CD4-positive, alpha-beta T cell (primary cell): Measurements from ENCODE around the gene SPDYC. TPM values are rescaled to one million over a fixed set of nuclear protein-coding genes. Genes with fewer than 3 reads are reported as not detected.
"Not testable (repeated sequence)": the region's sequence is repeated elsewhere in the genome, so short reads cannot be mapped to it uniquely, and the experiment has no call there.

Experiments
- ATAC-seq: fragments of 200-7000 bp; cut with Tn5 transposase; one replicate; pipeline ENCODE4 v1.10.0; 2022; ENCODE audit warnings: mild to moderate bottlenecking; ENCODE audit not compliant: poor library complexity
- CTCF ChIA-PET: fragments of 350-600 bp; sonication (Branson Sonifier 250); formaldehyde crosslinking; loops from one replicate; lab custom pipeline; 2021; ENCODE audit warnings: antibody characterized with exemption, inconsistent platforms; lab: Charles Lee
- POLR2A ChIA-PET: fragments of 350-600 bp; sonication (Branson Sonifier 250); formaldehyde crosslinking; loops from one replicate; lab custom pipeline; 2021; ENCODE audit warnings: antibody characterized with exemption, inconsistent platforms; lab: Charles Lee
- DNase-seq, 14 experiments: peaks; one replicate each; pipeline ENCODE4 v3.0.0-alpha.2; 2013 to 2020; ENCODE audit warnings: mixed read lengths in 2 of 14
- H3K27ac ChIP-seq, 2 donors: one replicate each; pipeline versions ENCODE4 v1.5.1 to v1.7.0; 2013; ENCODE audit warnings: low read length in 2 of 2, low read depth in 1 of 2, mild to moderate bottlenecking in 1 of 2
- H3K27me3 ChIP-seq, 2 experiments: 1 replicate in 1 of 2; 2 replicates in 1 of 2; pipeline versions ENCODE4 v1.6.1 to v1.7.0; 2013; ENCODE audit warnings: low read length in 2 of 2, control low read depth in 1 of 2, mild to moderate bottlenecking in 1 of 2, moderate library complexity in 1 of 2; ENCODE audit not compliant: insufficient read depth in 2 of 2, control insufficient read depth in 1 of 2
- H3K36me3 ChIP-seq: one replicate; pipeline ENCODE4 v1.6.1; 2013; ENCODE audit warnings: low read length, control low read depth; ENCODE audit not compliant: insufficient read depth
- H3K4me1 ChIP-seq: one replicate; pipeline ENCODE4 v1.6.1; 2013; ENCODE audit warnings: low read length, control low read depth; ENCODE audit not compliant: insufficient read depth
- H3K4me3 ChIP-seq: one replicate; pipeline ENCODE4 v1.5.1; 2013; ENCODE audit warnings: mild to moderate bottlenecking, low read length, moderate library complexity
- H3K9me3 ChIP-seq, 2 experiments: 1 replicate in 1 of 2; 2 replicates in 1 of 2; pipeline versions ENCODE4 v1.6.1 to v1.7.0; 2013; ENCODE audit warnings: low read length in 2 of 2, mild to moderate bottlenecking in 2 of 2, control low read depth in 1 of 2, moderate library complexity in 1 of 2; ENCODE audit not compliant: control insufficient read depth in 1 of 2, insufficient read depth in 1 of 2
- H3K27ac Mint-ChIP-seq: one replicate; pipeline ENCODE4 v1.8.0; 2020; ENCODE audit warnings: mixed read lengths
- H3K27me3 Mint-ChIP-seq: one replicate; pipeline ENCODE4 v1.8.0; 2021; ENCODE audit warnings: mixed read lengths
- H3K36me3 Mint-ChIP-seq: one replicate; pipeline ENCODE4 v1.8.0; 2021; ENCODE audit warnings: low read depth, mixed read lengths
- H3K4me1 Mint-ChIP-seq: one replicate; pipeline ENCODE4 v1.8.0; 2021; ENCODE audit warnings: low read depth, mixed read lengths
- H3K4me3 Mint-ChIP-seq: one replicate; pipeline ENCODE4 v1.8.0; 2020; ENCODE audit warnings: mild to moderate bottlenecking, mixed read lengths
- H3K9me3 Mint-ChIP-seq: one replicate; pipeline ENCODE4 v1.8.0; 2020; ENCODE audit warnings: mixed read lengths
- CTCF ChIP-seq: fragments of 200-600 bp; IDR thresholded peaks from one replicate; pipeline ENCODE4 v1.8.0; 2022; ENCODE audit warnings: antibody characterized with exemption, mild to moderate bottlenecking
- intact Hi-C, 2 experiments: fragments of 100-400 bp; cut with DNase I in 1 of 2; cut with micrococcal nuclease in 1 of 2; formaldehyde crosslinking; loops; one replicate each; pipeline versions ENCODE4 v1.15.1 to v1.9.0; 2023 to 2025; cut with DNase I, micrococcal nuclease
- total RNA-seq, 174 experiments: library from RNA in 2 of 174; stranded (reverse) in 2 of 174; gene quantifications; one replicate each; pipeline ENCODE4 v1.2.3 and lab custom pipeline; 2021 to 2026

SPDYC gene
- total RNA-seq, 2 experiments from 2014 or later: not detected

- Mint-ChIP-seq H3K27me3 (no peaks in the 10 kb centered on the region), H3K4me1 (no peaks in the 10 kb centered on the region), H3K4me3 (no peak overlapping the region), H3K9me3 (no peaks in the 10 kb centered on the region), H3K36me3 (no peaks in the 10 kb centered on the region), H3K27ac (peak overlapping the region; percentile 24)
- H3K9me3 ChIP-seq: no peaks in the 10 kb centered on the region
- intact Hi-C loops: no loop called here
- H3K4me1 ChIP-seq: peaks cover 9% of the 10 kb centered on the region
- H3K27me3 ChIP-seq: no peaks in the 10 kb centered on the region
- no peak overlapping the region for H3K4me3 ChIP-seq
- ChIA-PET CTCF (no interaction called here), POLR2A (interaction anchor here (0.9 kb wide), 1 partner anchor 47 kb away, joined by 3 read pairs; the partner anchor contains the start of genes FAU and MRPL49)
- ATAC-seq (no peak), DNase-seq (no peak)
- H3K27ac ChIP-seq: no peak overlapping the region
- H3K36me3 ChIP-seq: no peaks in the 10 kb centered on the region
- no peak for TF ChIP-seq CTCF
Observed at GRCh38 chr11:65169164-65169641, 830 bp upstream of the SPDYC start.

DNA sequence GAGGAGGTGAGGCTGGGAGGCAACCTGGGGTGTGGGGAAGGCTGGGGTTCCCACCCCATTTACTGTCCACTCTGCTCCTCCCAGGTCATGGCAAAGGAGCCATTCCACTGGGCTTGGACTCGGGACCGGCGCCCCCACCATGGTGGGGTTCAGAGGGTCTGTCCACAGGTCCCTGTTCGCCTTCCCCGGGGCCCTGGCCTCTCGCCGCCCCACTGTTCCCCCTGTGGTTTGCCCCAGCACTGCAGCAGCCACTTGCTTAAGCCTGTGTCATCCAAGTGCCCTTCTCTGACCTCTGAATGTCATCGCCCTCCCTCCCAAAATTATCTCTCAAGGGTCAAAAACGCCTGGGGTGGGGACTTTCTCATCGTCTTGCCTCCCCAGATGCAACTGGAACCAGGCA, 2.6 kb downstream of the SPDYC start:
- DNase-seq: no peak
- H3K27me3 Mint-ChIP-seq: no peaks in the 10 kb centered on the region
- H3K4me1 Mint-ChIP-seq: no peaks in the 10 kb centered on the region
- H3K36me3 ChIP-seq: no peaks in the 10 kb centered on the region
- no peak for ATAC-seq
- H3K36me3 Mint-ChIP-seq: no peaks in the 10 kb centered on the region
- no peak overlapping the region for H3K27ac ChIP-seq
- no peak overlapping the region for H3K27ac Mint-ChIP-seq
- H3K4me1 ChIP-seq: peaks cover 9% of the 10 kb centered on the region
- POLR2A ChIA-PET: no interaction called here
- no peaks in the 10 kb centered on the region for H3K27me3 ChIP-seq
- CTCF ChIA-PET: no interaction called here
- TF ChIP-seq CTCF: no peak
- intact Hi-C loops: no loop called here
- no peak overlapping the region for H3K4me3 Mint-ChIP-seq
- no peaks in the 10 kb centered on the region for H3K9me3 Mint-ChIP-seq
- H3K9me3 ChIP-seq: no peaks in the 10 kb centered on the region
- H3K4me3 ChIP-seq: no peak overlapping the region

- H3K9me3 Mint-ChIP-seq, H3K27ac ChIP-seq, H3K4me1 ChIP-seq, H3K27me3 ChIP-seq, H3K27me3 Mint-ChIP-seq, H3K36me3 Mint-ChIP-seq, H3K9me3 ChIP-seq, H3K4me1 Mint-ChIP-seq, H3K27ac Mint-ChIP-seq, H3K4me3 ChIP-seq, CTCF ChIA-PET, ATAC-seq, H3K36me3 ChIP-seq, H3K4me3 Mint-ChIP-seq, DNase-seq, intact Hi-C loops: not testable (repeated sequence)
- POLR2A ChIA-PET: interaction anchor here (1.0 kb wide), 1 partner anchor 40 kb away, joined by 4 read pairs; no protein-coding TSS in a partner anchor
Observed at GRCh38 chr11:65174571-65175010, 4.6 kb downstream of the SPDYC start.
